NCI-H2171 (cell line): Measurements from ENCODE around the gene FBRSL1.
"Not testable (repeated sequence)": the region's sequence is repeated elsewhere in the genome, so short reads cannot be mapped to it uniquely, and the experiment has no call there.

ENCODE experiments used
- DNase-seq: peaks from one replicate; lab custom pipeline; 2025; lab: John Stamatoyannopoulos, UW

FBRSL1 gene

GRCh38 chr12:132489602-132490266 is at the start of gene FBRSL1:
TSS of gene FBRSL1 (plus strand) at chr12:132490151.
- peak; percentile 89 for DNase-seq

DNA sequence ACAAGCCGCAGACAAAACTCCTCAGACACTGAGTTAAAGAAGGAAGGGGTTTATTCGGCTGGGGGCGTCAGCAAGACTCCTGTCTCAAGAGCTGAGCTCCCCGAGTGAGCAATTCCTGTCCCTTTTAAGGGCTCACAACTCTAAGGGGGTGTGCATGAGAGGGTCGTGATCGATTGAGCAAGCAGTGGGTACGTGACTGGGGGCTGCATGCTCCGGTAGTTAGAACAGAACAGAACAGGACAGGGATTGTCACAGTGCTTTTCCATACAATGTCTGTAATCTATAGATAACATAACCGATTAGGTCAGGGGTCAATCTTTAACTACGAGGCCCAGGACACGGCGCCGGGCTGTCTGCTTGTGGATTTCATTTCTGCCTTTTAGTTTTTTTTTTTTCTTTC is 49.5 kb upstream of the FBRSL1 start:
- not testable (repeated sequence) for DNase-seq

GRCh38 chr12:132441871-132442863 is 47.8 kb upstream of the FBRSL1 start:
- no peak for DNase-seq

DNA sequence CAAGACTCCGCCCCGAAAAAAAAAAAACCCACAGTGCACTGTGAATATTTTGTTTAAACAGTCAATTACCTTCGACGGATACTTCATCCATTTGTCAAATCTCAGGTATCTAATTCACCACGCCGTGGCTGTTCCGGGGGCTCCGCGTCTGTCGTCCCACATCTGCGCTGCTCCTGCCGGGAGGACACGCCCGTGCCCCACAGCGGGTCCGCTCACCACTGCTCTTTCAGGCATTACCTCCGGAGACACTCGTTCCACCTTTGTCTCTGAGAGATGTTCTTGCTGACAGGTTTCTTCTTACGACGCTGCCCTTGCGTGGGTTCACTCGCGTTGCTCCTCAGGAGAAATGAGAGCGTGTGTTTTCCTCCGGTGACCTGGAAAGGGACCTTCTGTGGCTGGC is 46.9 kb upstream of the FBRSL1 start:
- no peak for DNase-seq

DNA sequence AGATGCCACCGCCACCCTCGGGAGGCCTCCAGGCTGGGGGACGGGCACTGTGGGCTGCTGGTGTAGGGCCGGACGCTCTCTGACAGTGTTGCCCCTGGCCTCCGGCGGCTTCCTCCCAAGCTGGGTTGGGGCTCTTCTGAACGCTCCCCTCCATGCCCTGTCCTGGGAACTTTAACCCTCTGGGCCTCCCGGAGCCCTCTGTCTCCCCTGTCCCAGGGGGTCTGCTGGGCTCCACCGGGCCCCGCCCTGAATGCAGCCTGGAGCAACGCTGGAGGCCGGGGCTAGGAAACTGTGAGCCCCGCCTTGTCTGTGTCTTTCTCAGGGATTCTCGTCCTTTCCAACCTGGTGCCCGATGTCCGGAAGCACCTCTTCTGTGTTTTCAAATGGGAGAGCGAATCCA is 45.7 kb upstream of the FBRSL1 start:
- peak; percentile 8 for DNase-seq

GRCh38 chr12:132444957-132445883 is 44.7 kb upstream of the FBRSL1 start:
- peak; percentile 80 for DNase-seq

GRCh38 chr12:132445884-132446632 is 43.9 kb upstream of the FBRSL1 start:
- DNase-seq: peak; percentile 90

DNA sequence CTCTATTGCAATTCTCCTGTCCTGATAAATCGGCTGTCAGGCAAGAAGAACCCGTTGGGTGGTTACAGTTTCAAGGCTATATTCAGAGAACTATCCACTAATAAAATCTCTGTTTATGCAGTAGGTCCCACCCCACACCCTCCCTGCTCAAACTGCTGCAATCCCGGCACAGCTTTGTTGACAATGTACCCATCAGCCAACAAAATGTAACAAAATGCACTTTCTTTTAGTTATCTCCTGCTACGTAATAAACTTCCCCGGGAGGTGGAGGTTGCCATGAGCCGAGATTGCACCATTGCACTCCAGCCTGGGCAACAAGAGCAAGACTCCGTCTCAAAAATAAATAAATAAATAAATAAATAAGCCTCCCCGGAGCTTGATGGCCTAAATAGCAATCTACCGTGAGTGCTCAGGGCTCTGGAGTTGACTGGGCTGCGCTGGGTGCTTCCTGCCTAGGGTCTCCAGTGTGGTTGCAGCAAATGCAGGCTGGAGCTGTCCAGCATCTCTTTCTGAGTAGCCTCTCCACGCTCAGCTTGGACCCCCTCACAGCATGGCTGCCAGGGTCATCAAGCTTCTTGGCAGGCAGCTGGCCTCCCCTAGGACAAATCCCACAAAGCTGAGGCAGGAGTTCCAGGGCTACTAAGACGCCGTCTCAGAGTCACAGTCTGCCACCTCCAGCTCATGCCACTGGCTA is 43.2 kb upstream of the FBRSL1 start:
- no peak for DNase-seq

- DNase-seq: no peak
Observed at GRCh38 chr12:132447327-132447720, 42.6 kb upstream of the FBRSL1 start.

DNA sequence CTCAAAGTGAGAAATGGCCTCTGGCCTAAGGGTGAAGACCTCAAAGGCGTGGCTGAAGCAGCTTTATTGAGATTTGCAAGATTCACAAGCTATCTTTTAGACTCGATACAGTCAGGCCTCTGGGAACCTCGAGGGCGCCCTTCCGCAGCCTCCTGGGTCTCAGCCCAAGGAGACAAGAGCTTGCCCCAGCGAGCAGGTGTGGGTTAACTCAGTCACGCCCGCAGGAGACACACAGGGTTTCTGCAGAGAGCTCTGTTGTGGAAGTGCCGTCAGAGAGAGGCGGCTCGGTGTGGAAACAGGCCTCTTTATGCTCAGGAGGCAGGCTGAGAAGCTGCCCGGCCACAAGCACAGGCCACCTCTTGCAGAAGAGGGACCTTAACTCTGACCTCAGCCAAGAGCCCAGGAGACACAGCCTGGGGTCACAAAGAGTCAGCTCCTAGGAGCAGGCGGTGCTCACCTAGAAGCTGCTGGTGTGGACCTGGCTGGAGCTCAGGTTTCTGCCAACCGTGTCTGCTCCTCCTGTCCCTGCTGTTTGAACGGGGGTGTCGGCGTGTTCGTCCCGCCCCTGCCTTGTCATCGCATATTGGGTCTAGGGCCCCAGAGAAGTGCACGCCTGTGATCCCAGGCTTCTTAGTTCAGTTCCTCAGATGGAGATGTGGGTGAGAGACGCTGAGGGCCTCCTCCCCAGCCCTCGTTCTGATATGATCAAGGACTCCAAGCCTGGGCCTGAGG is 42.1 kb upstream of the FBRSL1 start:
- no peak for DNase-seq

DNA sequence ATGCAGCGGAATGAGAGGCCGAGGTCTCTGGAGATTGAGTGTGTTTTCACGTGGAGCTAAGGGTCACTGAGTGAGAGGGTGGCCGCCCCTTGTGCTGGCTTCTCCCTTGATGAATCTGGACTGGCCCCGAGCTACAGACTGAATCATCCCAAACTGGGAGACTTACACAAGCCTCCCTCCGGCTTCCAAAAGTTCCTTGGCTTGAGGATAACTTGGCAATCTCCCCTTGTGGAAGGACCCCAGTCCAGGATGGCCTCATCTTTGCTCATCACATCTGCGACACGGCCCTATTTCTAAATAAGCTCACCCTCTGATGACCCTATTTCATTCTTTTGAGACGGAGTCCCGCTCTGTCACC is 41.5 kb upstream of the FBRSL1 start:
- no peak for DNase-seq

- DNase-seq: no peak
Observed at GRCh38 chr12:132449565-132450417, 40.2 kb upstream of the FBRSL1 start.

- no peak for DNase-seq
Observed at GRCh38 chr12:132450418-132451171, 39.4 kb upstream of the FBRSL1 start.

DNA sequence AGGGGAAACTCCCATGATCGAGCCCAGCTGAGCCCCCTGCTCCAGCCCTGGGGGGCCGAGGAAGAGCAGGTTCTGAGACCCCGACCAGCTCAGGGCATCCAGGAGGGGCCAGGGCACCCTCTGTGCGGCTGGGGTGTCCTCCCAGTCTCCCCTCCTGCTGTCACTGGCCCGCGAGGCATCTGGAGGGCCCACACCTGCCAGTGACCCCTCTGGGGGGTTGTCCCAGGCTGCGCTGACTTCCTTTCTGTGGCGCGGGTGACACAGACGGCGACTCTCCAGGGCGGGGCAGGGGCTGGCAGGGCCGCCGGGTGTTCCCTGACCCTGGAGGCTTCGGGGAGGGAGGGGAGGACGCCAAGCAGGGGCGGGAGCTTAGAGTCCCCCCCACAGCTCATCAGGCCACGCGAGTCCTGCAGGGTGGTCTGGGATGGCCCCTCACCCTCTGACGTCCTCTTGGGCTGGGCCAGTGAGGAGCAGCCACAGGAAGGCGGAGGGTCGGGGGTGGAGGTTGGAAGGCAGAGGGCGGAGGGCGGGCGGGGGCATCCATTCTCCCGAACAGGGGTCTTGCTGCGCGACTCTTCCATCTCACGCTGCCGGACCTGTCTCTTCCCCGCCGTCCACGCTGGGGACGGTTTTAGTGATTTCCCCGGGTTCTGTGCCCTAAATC is 38.6 kb upstream of the FBRSL1 start:
- no peak for DNase-seq

- DNase-seq: no peak
Observed at GRCh38 chr12:132451836-132452195, 38.1 kb upstream of the FBRSL1 start.

- DNase-seq: no peak
Observed at GRCh38 chr12:132452596-132453350, 37.2 kb upstream of the FBRSL1 start.
